ENCODE data around the gene C19orf53.
A peak's percentile ranks its signal among the peaks of the same experiment; 100 is the strongest.
"Not testable (repeated sequence)": the region's sequence is repeated elsewhere in the genome, so short reads cannot be mapped to it uniquely, and the experiment has no call there.

Gene C19orf53

DNA sequence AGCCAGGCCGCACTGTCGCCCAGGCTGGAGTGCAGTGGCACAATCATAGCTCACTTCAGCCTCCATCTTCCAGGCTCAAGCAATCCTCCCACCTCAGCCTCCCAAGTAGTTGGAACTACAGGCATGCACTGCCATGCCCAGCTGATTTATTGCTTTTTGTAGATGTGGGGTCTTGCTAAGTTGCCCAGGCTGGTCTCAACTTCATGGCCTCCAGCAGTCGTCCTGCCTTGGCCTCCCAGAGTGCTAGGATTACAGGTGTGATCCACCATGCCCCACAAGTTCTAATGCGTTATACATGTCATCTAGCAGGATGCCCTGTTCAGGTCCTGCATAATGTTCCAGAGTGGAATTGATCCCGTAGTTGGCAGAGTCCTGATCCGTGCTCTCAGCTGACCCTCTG lies 4.6 kb downstream of the C19orf53 start:
- no peak for TF ChIP-seq ZNF274 (IDR thresholded peaks at IDR 0.05; ENCODE audit: low read depth, low read length)
- no peak overlapping the region for H3K4me3 ChIP-seq (ENCODE audit: low read length)

DNA sequence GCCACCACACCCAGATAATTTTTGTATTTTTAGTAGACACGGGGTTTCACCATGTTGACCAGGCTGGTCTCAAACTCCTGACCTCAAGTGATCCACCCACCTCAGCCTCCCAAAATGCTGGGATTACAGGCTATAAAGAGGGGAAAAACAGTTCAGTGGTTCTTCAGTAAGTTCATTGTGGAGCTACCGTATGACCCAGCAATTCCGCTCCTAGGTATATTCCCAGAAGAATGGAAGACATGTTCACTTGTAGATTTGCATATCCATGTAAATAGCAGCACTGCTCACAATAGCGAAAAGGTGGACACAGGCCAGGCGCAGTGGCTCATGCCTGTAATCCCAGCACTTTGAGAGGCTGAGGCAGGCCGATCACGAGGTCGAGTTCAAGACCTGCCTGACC lies 5.5 kb downstream of the C19orf53 start:
- H3K4me3 ChIP-seq (ENCODE audit: low read length) = not testable (repeated sequence)

DNA sequence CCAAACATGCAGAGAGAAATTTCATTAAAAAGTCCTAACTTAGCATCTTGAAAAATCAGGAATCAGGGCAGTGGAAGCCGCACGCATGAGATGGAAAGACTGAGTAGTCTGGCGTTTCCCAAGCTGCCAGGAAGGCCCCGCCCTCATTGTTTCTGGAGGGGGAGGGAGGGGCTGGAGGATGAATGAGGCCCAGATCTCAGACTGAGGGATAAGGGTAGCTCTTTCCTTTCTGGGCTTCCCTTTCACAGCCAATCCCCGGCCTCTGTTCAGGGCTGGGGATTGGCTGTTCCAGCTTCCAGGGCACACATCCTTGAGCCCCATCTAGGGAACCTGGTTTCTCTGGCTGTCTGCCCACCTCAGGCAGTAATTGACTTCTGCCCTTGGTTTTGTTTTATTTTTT lies 7.3 kb downstream of the C19orf53 start:
- no peak overlapping the region for H3K4me3 ChIP-seq (ENCODE audit: low read length)
- no peak for TF ChIP-seq ZNF274 (IDR thresholded peaks at IDR 0.05; ENCODE audit: low read depth, low read length)

DNA sequence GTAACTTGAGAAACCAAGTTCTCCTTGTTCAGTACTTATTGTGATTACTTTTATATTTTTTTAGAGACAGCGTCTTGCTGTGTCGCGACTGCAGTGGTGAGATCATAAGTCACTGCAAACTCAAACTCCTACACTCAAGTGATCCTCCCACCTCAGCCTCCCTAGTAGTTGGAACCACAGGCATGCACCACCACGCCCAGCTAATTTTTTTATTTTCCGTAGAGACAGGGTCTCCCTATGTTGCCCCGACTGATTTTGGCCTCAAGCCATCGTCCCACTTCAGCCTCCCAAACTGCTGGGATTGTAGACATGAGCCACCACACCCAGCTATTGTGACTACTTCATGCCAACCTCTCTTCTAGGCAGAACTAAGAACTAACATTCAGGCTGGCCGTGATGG lies 8.3 kb downstream of the C19orf53 start:
- H3K4me3 ChIP-seq (ENCODE audit: low read length) = no peak overlapping the region
- TF ChIP-seq ZNF274 (IDR thresholded peaks at IDR 0.05; ENCODE audit: low read depth, low read length) = no peak

DNA sequence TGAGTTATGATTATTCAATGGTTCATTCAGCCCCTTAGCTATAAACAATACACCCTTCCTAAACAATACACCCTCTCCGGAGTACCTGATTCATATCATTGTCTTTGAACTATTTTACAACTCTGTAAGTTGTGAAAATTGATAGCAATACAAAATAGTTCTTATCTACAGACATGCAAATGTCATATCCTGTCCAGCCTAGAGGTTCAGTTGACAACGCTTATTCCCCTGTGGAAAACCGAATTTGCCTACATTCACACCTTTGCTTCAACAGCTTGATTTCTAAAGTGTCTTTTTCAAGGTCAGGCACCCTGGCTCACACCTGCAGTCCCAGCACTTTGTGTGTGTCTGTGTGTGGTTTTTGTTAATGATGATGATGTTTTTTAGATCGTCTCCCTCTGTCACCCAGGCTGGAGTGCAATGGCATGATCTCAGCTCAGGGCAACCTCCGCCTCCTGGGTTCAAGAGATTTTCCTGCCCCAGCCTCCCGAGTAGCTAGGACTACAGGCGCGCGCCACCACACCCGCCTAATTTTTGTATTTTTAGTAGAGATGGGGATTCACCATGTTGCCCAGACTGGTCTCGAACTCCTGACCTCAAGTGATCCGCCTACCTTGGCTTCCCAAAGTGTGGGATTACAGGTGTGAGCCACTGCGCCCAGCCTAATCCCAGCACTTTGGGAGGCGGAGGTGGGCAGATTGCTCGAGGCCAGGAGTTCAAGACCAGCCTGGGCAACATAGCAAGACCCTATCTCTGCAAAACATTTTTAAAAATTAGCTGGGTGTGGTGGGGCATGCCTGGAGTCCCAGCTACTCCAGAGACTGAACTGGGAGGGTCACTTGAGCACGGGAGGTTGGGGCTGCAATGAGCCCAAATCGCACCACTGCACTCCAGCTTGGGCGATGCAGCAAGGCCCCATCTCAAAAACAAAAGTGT lies 9.6 kb downstream of the C19orf53 start:
- TF ChIP-seq ZNF274 (IDR thresholded peaks at IDR 0.05; ENCODE audit: low read depth, low read length) = no peak
- H3K4me3 ChIP-seq (ENCODE audit: low read length) = no peak overlapping the region

DNA sequence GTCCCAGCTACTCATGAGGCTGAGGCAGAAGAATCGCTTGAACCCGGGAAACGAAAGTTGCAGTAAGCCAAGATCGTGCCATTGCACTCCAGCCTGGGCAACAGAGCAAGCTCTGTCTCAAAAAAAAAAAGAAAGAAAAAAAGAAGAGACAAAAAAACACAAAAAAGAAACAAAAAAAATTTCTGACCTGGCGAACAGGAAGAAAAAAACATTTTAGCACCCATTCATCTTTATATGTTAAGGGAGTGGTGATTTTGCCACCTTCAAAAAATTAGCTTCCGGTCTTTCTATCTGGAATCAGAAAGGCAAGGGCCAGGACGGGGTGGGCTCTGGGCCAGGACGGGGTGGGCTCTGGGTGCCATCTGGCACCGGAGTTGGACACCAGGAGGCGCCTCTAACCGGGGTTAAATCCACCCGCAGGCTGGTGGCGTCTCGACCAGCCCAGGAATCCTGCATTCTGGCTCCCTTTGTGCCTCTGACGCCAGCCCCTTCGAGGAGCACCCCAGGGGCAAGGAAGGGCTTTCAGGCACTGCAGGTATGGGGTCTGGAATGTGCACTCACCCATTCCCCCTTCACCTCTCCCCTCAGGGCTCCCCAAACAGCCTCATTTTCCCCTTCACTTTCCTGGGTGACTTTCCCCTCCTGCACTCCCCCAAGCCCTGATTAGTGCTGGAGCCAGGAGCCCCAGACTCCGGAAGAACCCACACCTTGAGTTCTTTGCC lies 10.6 kb downstream of the C19orf53 start:
- H3K4me3 ChIP-seq (ENCODE audit: low read length) = no peak overlapping the region
- no peak for TF ChIP-seq ZNF274 (IDR thresholded peaks at IDR 0.05; ENCODE audit: low read depth, low read length)

DNA sequence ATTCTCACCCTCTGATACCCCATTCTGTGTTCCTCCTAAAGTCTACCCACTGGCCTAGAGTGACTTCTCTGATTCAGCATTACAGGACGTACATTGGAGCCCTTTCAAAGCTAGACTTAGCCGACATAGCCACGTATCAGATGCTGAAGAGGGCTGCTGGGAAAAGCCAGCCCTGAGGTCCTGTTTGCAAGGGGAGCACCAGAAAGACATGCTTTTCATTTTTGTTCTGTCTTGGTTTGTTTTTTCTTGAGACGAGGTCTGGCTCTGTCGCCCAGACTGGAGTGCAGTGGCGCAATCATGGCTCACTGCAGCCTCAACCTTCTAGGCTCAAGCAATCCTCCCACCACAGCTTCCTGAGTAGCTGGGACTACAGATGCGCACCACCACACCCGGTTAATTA lies 14.7 kb downstream of the C19orf53 start:
- H3K4me3 ChIP-seq (ENCODE audit: low read length) = no peak overlapping the region
- no peak for TF ChIP-seq ZNF274 (IDR thresholded peaks at IDR 0.05; ENCODE audit: low read depth, low read length)

DNA sequence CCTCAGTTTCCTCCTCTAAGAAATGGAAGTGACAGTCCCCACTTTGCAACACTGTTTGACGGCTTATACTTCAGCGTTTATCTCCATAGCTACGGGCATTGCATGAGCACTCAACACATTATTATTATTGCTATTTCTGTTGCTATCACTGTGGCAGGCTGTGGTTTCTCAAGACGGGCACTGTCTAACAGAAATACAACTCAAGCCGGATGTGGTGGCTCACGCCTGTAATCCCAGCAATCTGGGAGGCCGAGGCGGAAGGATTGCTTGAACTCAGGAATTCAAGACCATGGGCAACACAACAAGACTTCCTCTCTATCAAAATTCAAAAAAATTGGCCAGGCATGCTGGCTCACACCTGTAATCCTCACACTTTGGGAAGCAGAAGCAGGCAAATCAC lies 16.1 kb downstream of the C19orf53 start:
- no peak overlapping the region for H3K4me3 ChIP-seq (ENCODE audit: low read length)
- TF ChIP-seq ZNF274 (IDR thresholded peaks at IDR 0.05; ENCODE audit: low read depth, low read length) = no peak

DNA sequence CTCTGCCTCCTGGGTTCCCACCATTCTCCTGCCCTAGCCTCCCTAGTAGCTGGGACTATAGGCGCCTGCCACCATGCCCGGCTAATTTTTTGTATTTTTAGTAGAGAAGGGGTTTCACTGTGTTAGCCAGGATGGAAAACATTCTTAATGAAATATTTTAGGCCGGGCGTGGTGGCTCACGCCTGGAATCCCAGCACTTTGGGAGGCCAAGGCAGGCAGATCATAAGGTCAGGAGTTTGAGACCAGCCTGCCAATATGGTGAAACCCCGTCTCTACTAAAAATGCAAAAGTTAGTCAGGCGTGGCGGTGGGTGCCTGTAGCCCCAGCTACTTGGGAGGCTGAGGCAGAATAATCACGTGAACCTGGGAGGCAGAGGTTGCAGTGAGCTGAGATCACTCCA lies 19.1 kb downstream of the C19orf53 start:
- H3K4me3 ChIP-seq (ENCODE audit: low read length) = not testable (repeated sequence)

DNA sequence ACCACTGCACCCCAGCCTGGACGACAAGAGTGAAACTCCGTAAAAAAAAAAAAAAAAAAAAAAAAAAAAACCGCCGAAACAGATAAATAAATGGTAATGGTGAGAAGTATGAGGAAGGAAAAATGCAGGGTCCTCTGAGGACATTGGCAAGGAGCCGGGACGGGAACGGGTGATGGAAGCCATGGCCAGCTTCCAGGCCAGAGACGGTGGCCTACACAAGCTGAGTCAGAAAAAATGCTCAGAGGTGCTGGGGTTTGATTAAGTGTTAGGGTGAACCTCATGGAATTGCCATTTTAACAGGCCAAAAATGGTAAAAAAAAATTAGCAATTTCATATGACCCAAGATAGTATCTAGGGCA lies 20.1 kb downstream of the C19orf53 start:
- no peak for TF ChIP-seq ZNF274 (IDR thresholded peaks at IDR 0.05; ENCODE audit: low read depth, low read length)
- peak overlapping the region; percentile 88 for H3K4me3 ChIP-seq (ENCODE audit: low read length)

DNA sequence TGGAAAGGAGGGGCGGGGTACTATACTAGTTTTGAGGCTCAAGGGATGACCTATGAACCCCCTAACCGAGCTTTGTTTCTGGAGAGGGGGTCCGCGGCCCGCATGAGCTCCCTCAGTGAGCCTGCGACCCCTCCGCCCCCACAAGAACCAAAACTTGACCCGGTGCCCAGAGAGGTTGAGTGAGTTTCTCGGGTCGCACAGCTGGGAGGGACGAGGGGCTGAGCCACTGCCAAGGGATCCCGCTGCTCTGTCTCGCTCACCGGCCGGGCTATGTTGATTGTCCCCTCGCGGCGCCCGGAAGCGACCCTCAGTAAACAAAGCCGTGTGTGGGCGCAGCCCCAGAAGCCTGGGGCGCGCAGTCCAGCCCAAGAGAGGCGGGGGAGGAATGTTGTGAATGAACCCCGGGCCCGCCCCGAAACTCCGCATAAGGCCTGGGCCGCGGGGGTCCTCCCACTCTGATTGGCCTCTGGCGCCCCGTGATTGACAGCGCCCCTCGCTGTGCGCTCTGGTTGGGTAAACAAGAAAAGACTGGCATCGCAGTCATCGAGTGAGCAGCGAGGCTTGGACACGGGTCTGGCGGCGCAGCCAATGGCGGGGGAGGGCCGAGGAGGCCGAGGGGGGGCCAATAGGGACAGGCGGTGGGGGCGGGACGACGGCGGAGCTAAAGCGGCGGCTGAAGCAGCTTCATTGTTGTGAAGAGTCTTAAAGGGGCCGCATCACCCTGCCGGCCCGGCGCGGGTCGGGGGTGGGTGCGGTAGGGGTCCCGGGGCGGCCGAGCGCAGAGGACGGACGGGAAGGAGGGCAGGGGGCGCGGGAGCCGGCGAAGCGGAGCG lies 20.7 kb downstream of the C19orf53 start, which contains the start of gene ZSWIM4:
Gene ZSWIM4 (plus strand): TSS at position 687 of the 833 bp plus-strand sequence. CDS start 206 bp downstream, outside the sequence.
- H3K4me3 ChIP-seq (ENCODE audit: low read length) = peak within 1 kb of the TSS; percentile 88
- TF ChIP-seq ZNF274 (IDR thresholded peaks at IDR 0.05; ENCODE audit: low read depth, low read length) = no peak

DNA sequence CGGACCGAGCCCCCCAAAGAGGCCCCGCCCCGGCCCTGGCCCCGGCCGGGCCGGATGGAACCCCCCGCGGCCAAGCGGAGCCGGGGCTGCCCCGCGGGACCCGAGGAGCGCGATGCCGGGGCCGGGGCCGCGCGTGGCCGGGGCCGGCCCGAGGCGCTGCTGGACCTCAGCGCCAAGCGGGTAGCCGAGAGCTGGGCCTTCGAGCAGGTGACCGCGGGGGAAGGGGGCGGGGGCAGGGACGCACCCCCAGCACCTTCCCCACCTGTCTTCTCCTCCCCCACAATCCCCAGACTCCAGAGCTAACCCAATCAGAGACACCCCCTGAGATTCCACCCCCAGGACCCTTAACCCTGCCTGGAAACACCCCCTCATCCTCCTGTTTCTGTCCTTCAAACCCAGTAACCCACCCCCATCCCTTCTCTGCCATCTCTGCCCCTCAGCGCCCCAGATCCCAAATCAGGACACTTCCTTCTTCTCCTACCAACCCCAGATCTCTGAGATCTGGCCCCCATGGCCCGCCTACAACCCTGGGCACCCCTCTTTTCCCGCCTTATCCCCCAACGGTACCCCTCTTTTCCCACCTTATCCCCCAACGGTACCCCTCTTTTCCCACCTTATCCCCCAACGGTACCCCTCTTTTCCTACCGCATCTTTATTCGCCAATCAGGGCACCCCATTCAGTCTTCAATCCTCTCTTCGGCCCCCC lies 21.5 kb downstream of the C19orf53 start:
- no peak for TF ChIP-seq ZNF274 (IDR thresholded peaks at IDR 0.05; ENCODE audit: low read depth, low read length)
- peak overlapping the region; percentile 86 for H3K4me3 ChIP-seq (ENCODE audit: low read length)

DNA sequence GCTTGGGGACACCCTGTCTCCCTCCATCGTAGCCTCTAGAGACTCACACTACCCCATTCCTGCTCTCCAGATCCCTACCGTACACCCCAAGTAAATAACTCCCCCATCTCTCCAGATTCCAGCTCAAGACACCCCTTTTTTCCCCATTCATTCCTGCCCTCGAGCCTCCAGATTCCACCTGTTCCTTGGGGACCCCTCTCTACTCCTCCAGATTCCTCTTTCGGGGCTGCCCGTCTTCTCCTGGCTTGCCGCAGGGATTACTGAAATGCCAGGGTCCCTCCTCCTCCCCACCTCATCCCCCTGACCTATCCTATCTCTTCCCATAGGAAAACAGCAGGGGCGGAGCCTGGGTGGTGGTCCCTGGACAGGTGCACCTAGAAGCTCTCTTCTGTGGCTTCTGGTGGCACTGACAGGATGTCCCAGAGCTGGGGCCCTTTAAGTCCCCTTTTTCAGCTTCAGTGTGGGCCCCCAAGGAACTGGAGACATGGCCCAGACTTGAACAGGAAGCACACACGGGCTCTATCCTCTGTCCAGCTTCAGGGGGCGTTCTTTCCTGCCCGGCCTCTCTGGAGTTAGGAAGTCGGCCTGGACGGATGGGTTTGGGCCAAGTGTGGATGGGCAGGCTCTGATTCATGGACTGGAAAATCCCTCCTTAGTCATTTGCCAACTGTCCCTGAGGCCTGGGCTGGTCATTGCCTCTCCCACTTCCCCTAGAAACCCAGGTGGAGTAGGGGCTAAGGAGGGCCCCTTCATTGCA lies 22.2 kb downstream of the C19orf53 start:
- TF ChIP-seq ZNF274 (IDR thresholded peaks at IDR 0.05; ENCODE audit: low read depth, low read length) = no peak
- H3K4me3 ChIP-seq (ENCODE audit: low read length) = peak overlapping the region; percentile 86
